Hepatocyte (in vitro differentiated cells): ENCODE data around the gene ATP2B3.

Experiments
- EZH2 ChIP-seq: fragments of 200-600 bp; sonication (generic); IDR thresholded peaks from 2 replicates; pipeline ENCODE4 v1.6.1; 2016; ENCODE audit warnings: antibody characterized with exemption, mild to moderate bottlenecking, borderline replicate concordance
- EZH2phosphoT487 ChIP-seq: fragments of 200-600 bp; sonication (generic); IDR thresholded peaks from one replicate; pipeline ENCODE4 v1.6.1; 2018; ENCODE audit warnings: antibody characterized with exemption, mild to moderate bottlenecking, low read depth, moderate library complexity; ENCODE audit not compliant: unreplicated experiment, severe bottlenecking
- TF ChIP-seq, protein P1 (sequence below): fragments of 200-600 bp; sonication (generic); IDR thresholded peaks from 2 replicates; pipeline ENCODE4 v1.5.1; 2016; ENCODE audit warnings: antibody characterized with exemption, mild to moderate bottlenecking; ENCODE audit not compliant: poor library complexity

DNA sequence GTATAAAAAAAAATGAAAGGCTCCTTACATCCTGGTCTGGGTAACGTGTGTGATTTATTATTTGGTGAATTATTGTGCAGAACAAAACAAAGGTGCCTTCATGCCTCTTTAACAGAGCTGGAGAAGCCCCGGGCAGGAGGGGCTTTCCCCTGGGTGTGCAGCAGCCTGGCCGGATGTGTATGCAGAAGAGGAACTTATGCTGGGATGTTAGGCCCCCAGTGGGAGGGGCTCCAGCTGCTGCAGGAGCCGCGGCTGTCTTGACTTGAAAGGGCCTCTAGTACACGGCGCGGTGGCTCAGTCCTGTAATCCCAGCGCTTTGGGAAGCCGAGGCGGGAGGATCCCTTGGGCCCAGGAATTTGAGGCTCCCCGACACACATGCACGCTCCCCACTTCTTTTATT, 65.5 kb downstream of the ATP2B3 start:
- TF ChIP-seq, protein P1, sequence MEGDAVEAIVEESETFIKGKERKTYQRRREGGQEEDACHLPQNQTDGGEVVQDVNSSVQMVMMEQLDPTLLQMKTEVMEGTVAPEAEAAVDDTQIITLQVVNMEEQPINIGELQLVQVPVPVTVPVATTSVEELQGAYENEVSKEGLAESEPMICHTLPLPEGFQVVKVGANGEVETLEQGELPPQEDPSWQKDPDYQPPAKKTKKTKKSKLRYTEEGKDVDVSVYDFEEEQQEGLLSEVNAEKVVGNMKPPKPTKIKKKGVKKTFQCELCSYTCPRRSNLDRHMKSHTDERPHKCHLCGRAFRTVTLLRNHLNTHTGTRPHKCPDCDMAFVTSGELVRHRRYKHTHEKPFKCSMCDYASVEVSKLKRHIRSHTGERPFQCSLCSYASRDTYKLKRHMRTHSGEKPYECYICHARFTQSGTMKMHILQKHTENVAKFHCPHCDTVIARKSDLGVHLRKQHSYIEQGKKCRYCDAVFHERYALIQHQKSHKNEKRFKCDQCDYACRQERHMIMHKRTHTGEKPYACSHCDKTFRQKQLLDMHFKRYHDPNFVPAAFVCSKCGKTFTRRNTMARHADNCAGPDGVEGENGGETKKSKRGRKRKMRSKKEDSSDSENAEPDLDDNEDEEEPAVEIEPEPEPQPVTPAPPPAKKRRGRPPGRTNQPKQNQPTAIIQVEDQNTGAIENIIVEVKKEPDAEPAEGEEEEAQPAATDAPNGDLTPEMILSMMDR, result no peak
- TF ChIP-seq EZH2 (no peak), EZH2phosphoT487 (no peak)
